NCI-H2227 treated with DMSO at 0.1 percent for 48 hours (cell line): Measurements from ENCODE around the gene CCDC97.
"Not testable (repeated sequence)": the region's sequence is repeated elsewhere in the genome, so short reads cannot be mapped to it uniquely, and the experiment has no call there.

Experiments used
- DNase-seq: peaks from one replicate; lab custom pipeline; 2025; lab: John Stamatoyannopoulos, UW

The CCDC97 gene

DNA sequence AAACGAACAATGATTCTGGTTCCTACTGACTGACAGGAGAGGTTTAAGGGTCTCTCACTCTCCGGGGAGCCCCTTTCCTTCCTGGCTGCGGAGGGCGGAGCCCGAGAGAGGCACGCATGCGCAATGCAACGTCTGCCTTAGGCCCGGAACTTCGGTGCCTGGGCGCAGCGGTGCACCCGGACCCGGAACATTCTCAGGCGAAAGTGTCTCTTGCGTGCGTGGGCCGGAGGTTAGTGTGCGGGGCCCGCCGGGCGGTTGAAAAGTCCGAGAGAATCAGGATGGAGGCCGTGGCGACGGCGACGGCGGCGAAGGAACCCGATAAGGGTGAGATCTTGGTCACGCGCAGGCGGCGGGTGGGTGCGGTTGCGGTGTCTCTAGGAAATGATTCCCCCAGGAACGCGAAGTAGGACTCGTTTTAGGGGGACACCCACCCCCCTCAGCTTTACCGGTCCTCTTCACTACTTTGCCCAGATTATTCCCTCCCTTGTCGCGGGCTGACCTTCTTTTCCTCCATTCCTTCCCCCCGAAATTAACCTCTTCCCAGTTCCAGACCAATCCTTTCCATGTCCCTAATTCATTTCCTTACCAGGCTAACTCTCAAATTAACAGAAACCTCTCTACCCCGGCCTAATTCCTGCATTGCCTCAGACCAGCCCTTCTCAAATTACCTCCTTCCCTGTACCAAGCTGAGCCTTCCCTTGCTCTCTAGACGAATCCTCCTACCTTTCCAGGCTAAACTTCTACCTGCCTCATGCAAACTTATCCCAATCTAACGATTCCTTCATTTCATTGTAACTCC, at the start of gene CCDC97:
Gene CCDC97, plus strand, starts transcription at position 140 of the 799 bp plus-strand sequence. Its CDS starts 139 bp downstream, at position 279.
- DNase-seq, result peak; percentile 99

DNA sequence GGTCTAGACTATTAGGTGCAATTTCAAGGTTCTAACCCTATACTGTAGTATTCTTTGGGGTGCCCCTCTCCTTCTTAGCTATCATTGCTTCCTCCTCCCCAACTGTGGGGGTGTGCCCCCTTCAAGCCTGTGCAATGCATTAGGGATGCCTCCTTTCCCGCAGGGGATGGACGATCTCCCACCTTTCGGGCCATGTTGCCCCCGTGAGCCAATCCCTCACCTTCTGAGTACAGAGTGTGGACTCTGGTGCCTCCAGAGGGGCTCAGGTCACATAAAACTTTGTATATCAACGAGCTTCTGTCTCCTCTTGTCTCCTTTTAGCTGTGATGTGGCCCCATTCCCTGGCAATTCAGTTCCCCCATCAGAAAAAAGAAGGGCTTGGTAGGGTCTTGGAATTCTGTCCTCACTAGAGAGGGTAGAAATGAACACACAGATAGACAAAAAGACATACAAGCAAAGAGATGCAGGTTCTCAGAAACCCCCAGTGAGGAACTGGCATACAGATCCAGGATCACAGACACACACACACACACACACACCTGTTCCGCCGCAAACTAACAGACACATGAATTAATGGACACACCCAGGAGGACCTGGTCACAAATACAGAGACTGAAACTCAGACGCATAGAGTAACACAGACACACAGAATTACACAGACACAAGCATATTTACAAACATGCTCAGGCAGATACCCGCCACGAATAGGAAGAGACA, 48.3 kb upstream of the CCDC97 start:
- DNase-seq, result no peak

DNA sequence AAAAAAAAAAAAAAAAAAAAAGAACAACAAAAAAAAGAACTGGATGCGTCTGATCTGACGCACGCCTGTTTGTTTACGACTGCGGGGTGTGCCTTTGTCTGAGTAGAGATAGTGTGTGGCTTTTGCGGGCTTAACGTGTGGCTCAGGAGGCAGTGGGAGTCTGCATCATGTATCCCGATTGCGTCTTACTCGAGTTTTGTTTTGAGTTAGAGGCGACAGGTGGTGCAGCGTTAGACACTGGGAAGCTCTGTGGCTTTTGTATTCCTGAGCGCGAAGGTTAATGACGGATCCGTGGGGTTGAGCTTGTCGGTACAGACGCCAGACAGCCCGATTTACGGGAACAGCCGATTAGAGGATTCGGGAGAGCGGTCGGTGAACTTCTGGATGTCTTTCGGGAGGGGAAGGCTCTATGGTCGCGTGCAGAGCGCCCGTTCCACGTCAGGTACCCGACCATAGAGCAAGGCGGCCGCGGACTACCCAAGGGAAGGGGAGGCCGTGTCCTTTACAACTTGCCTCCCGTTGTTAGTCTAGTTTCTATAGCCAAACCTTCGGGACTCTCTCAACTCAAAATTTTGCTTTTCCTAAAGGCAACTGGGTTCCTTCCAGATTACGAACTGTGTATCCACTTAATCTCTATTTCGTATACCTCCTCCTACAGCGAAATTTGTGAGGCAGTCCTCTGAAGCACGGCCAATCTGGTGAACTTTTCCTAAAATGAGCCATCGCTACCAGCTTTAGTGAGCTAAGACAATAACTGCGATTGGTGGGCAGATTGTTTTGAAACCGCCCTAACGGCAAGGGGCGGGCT, 46.7 kb upstream of the CCDC97 start:
- DNase-seq, result peak; percentile 99

DNA sequence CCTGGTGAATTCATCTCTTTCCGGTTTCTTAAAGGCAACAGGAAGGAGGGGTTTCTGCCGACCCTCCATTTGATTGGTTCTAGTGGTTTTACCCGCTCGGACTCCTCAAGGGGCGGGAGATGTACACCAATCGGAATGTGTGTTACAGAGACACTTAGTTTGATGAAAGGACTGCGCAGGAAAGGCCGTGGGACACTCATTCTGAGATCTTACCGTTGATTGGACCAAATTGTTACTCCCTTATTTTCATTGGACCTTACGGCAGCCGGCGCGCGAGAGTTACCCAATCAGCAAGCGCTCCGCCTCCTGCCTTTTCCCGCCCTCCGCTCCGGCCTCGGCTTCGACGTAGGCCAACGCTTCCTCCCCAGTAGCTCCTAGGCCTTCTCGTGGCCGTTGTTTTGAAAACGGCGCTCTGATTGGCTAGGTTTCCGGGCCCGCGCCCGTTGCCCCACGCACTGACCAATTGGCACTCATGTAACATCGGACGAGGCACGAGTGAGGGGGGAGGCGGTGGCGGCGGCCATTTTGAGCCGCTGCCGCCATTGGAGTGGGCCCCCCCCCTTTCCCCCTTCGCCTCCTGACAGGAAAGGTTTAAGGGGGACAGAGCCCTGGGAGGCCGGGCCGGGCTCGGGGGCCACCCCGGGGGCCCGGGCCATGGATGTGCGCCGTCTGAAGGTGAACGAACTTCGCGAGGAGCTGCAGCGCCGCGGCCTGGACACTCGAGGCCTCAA, 46.0 kb upstream of the CCDC97 start, which contains the start of gene HNRNPUL1:
Gene HNRNPUL1, plus strand, starts transcription at position 523 of the 731 bp plus-strand sequence. Its CDS starts 132 bp downstream, at position 655.
- peak; percentile 100 for DNase-seq

DNA sequence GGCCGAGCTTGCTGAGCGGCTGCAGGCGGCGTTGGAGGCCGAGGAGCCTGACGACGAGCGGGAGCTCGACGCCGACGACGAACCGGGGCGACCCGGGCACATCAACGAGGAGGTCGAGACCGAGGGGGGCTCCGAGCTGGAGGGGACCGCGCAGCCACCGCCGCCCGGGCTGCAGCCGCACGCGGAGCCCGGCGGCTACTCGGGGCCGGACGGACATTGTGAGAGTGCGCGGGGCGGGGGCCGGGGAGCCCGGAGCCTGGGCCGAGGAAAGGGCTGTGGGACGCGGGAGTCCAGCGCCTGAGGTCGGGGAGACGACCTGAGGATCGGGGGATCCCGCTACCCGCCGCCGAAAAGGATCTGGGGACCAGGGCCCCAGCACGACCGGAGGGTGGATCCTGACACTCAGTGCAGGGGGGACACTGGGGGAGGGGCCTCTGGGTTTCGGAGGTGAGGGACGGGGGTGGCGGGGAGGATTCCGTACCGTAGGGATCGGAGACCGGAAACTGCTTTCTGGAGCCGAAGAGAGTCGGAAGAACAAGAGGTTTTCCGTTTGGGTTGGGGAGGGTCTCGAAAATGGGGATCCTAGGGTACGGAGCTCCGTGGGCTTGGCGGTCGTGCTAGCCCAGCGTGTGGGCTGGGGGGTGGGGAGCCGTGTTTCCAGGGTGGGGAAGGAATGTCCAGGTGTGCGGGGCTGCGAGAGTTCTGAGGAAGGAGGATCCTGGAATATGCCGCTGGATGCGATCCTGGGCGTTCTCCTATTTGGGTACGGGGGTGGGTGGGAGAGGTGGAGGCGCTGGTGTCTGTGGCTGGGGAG, 45.2 kb upstream of the CCDC97 start:
- DNase-seq, result peak; percentile 46

DNA sequence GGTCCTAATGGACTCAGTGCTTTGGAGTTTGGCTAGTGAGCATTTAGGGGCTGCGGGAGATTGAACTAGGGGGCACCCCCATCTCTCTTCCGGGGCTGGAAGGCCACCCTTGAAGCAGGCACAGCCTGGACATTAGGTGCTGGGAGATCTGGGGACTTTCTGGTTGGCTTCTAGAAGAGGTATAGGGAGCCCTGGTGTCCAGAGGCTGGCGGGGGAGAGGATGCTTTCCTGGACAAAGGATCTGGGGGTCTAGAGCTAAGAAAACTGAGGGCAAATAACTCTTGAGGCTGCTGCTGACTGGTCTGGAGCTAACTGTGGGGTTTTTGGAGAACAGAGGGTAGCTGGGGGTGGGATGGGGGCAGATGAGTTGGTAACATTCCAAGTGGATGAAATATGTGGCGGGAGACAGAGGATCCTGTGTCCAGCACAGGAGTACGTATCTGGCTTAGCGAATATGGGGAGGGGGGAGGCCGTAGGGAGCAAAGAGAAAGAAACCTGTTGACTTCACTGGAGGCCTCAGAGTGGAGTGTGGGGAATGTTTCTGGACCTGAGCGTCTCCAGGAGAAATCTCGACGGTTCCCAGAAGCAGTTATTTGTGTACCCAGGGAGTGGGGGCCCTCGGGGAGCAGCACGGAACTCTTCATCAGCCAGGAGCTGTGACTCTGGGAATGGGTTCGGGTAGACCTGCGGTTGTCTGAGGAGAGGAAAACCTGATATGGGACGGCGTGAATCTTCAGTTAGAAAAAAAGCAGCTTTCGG, 44.4 kb upstream of the CCDC97 start:
- DNase-seq, result no peak

DNA sequence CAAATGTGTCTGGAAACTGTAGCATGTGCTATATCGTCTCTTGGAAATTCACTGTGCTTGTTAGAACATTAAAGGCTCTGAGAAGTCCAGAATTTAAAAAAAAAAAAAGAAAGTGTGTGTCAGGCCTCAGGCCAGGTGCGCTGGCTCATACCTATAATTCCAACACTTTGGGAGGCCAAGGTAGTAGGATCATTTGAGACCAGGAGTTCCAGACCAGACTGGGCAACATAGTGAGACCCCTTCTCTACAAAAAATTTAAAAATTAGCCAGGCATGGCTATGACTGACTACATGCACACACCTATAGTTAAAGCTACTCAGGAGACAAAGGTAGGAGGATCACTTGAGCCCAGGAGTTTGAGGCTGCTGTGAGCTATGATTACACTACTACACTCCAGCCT, 40.9 kb upstream of the CCDC97 start:
- no peak for DNase-seq

DNA sequence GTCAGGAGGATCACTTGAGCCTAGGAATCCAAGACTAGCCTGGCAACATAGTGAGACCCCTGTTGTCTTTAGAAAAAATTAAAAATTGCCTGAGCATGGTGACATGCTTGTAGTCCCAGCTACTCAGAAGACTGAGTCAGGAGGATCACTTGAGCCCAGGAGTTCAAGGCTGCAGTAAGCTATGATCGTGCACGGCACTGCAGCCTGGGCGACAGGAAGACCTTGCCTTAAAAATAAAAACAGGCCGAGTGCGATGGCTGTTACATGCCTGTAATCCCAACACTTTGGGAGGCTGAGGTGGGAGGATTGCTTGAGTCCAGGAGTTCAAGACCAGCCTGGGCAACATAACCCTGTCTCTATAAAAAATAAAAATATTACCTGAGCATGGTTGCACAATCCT, 40.4 kb upstream of the CCDC97 start:
- no peak for DNase-seq

DNA sequence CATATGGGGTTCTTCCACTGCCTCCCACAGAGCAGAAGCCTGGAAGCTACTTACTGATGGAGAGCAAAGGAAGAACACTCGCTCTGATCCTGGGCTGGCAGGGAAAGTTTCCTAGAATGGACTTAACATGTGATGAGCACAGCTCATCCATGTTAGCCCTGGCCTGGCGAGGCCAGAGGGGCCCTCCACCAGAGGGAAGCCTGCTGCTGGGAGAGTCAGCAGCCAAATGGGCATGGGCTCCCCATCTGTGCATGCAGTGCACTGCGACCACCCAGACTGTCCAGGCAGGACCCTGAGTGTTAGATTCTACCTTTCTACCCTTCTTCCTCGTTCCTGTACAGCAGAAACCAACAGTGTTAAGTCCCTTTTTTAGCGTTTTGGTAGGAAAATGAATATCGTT, 36.9 kb upstream of the CCDC97 start:
- DNase-seq, result no peak

DNA sequence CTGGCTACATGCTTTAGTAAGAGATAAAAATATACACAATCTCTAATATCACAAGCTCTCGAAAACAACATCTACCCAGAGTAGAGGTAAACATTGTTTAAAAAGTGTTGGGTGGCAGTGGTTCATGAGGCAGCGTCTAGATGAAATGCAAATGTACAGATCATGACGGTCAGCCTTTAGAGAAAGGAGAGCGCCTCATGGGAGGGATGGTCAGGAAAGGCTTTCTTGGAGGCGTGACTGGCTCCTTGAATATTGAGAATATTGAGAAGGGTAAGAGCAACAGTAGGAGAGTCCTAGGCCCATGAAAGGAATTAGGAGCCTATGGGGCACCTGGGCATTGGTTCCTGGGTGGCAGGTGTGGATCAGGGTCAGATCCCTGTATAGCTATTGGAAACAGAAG, 35.2 kb upstream of the CCDC97 start:
- no peak for DNase-seq

DNA sequence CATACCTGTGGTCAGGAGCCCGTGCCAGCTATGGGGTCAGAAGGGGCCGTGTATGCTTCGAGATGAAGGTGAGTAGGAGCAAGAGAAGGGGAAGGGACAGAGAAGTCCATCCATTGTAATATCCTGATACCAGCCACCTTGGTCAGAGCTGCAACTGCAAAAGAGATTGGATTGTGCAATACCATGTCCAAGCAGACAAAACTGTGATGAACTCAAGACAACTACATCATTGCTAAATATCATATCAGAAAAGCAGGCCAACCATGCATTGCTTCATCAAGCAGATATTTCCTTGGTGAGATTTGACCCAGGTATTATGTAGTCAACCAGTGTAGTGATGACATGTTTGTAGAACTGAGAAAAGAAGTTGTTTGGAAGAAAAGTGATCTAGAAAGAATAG, 33.7 kb upstream of the CCDC97 start:
- no peak for DNase-seq

DNA sequence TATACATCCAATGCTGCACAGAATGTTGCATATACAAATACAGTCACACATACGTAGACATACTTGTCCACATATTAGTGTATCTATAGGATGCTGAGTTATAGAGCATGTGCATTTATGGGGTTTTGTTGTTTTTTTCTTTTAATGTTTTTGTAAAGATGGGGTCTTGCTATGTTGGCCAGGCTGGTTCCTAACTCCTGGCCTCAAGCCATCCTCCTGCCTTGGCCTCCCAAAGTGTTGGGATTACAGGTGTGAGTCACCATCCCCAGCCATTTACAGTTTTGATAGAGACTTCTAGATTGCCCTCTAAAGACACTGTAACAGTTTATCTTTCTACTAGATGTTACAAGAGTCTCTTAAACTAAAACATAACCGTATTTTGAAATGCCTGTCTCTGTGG, 31.5 kb upstream of the CCDC97 start:
- no peak for DNase-seq

DNA sequence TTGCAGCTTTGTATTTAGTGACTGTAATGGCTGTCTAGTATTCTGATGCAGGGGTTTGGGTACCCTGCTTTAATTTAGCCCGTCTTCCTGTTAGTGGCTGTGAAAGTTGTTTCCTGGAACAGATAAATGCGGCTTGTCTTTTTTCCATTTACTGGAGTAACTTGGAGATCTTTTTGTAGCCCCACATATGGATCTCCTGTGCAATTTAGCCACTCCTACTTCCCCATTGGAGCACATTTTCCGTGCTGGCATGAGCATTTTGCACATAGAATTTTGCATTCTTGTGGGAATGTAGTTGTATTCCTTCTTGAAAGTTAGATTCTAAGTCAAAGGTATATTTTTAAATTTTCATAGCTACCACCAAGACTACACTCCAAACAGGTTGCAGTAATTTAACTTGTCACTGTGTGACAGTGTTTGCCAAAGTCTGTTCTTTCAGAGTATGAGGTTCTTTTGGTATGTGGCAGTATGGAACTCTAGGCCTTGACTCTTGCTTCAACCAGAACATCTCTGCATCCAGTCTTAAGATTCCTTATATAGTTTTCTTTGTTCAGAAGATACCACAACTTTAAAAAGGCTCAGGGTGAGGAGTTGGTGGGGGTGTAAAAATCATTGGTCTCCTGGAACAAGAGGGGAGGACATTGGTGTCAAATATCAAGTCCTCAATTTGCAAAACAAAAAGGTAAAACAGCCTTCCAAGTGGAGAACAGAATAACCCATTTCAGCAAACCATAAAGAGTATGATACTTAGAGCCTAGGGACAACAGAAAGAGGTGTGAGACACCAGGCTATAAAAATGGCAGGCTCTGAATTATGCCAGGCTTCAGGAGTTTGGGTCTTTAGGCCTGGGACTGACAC, 21.1 kb upstream of the CCDC97 start:
- no peak for DNase-seq

DNA sequence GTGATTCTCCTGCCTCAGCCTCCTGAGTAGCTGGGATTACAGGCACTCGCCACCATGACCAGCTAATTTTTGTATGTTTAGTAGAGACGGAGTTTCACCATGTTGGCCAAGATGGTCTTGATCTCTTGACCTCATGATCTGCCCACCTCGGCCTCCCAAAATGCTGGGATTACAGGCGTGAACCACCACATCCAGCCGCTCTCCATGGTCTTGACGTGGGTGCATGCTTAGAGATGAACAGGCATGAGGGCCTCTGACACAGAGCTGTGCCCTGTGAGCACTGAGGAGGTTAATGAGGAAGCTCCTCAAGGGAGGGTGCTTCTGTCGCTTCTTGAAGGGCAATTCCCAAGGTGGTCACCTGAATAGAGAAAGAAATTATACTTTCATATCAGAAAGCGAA, 20.2 kb upstream of the CCDC97 start:
- not testable (repeated sequence) for DNase-seq

DNA sequence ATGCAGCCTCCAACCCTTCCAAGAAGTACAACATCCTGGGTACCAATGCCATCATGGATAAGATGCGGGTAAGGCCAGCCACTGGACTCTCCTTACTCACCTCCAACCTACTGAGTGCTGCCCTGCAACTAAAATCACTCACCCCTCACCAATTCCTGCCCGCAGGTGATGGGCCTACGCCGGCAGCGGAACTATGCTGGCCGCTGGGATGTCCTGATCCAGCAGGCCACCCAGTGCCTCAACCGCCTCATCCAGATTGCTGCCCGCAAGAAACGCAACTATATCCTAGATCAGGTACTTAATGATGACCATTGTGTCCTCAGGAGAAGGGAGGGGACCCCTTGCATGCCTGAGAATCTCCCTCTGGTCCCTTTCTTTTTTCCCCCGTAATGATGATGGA, 15.6 kb upstream of the CCDC97 start:
- no peak for DNase-seq

DNA sequence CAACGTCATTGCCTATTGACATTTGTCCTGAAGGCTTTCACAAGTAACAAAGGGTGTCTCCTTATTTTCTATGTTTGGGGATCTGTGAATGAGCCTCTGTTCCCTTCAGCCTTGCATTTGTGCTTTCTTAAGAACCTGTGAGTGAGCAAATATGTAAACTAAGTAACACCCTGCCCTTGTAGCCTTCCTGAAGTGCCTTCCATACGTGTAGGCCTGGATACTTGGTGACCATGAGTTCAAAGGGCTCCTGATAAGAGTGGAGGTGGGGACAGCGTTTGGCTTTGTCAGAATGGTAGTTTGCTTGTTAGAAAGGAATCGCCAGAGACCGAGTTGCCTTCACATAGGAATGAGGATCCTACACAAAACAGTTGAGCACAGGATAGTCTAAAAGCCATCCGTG, 14.5 kb upstream of the CCDC97 start:
- no peak for DNase-seq

DNA sequence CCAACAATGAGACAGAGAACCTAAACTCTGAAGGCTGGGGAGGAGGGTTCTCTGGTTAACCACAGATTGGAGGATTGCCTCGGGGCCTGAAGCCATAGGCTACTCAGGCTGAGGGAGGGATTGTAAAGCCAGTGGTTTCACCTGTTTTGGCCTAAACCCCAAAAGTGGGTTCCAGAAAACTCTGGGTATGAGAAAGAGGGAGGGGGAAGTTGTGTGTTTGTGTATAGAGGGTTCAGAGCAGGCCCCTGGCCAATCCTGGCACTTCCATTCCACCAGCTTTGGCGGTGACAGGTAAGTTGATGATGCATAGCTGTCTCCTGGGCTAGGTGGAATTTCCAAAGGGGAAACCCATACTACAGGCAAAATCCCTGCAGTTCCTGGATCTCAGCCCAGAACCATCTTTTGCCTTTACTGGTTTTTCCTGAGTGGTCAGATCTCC, 13.5 kb upstream of the CCDC97 start:
- no peak for DNase-seq

DNA sequence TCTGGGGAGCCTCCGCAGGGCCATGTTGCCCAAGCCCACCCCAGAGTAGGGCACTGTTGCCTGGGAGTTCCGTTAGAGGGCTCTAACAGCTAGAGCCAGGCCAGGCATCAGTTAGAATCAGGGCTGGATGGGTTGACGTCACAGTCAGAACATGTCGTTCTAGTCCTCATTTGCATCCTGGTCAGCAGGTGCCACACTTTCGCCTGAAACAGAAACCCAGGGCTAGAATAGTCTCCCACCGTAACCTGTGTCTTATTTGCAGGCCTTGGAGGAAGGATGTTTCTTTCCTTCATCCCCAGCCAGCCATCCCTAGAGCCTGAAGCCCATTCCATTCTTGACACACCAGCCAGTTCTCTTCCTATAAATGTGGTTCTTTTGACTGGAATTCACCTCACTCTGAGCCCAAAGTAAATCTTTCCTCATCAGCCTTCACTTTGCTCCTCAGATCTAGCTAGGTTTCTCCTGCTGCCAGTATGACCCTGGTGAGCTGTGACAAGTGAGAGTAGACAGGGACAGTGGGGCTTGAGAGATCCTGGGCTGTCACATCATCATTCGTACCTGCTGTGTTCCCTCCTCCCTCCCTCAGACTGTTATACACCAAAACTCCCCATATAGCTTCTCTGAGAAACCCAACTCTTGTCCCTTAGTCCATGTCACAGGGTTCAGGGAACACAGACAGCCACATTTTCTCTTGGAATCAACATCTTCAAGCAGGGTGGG, 12.2 kb upstream of the CCDC97 start:
- peak; percentile 15 for DNase-seq
